NCI-H446 (cell line): ENCODE measurements around the gene IL36RN.
"Not testable (repeated sequence)": the region's sequence is repeated elsewhere in the genome, so short reads cannot be mapped to it uniquely, and the experiment has no call there.

Experiments used
- DNase-seq, 2 experiments: peaks; one replicate each; lab custom pipeline; 2025; lab: John Stamatoyannopoulos, UW

The IL36RN gene

GRCh38 chr2:113075030-113075429 lies 16.0 kb downstream of the IL36RN start:
- DNase-seq, result no peak

- no peak for DNase-seq
Observed at GRCh38 chr2:113075600-113075999, 16.6 kb downstream of the IL36RN start.

- DNase-seq, result no peak
Observed at GRCh38 chr2:113076954-113077669, 18.1 kb downstream of the IL36RN start.

GRCh38 chr2:113077921-113078320 lies 18.9 kb downstream of the IL36RN start:
- DNase-seq, result no peak

- no peak for DNase-seq
Observed at GRCh38 chr2:113078350-113078839, 19.4 kb downstream of the IL36RN start.

- DNase-seq, result no peak
Observed at GRCh38 chr2:113079131-113079530, 20.1 kb downstream of the IL36RN start.

GRCh38 chr2:113080134-113080533 lies 21.1 kb downstream of the IL36RN start:
- peak; percentile 3 to 10 for DNase-seq

GRCh38 chr2:113081488-113082210 lies 22.7 kb downstream of the IL36RN start:
- no peak for DNase-seq

- no peak for DNase-seq
Observed at GRCh38 chr2:113083296-113083695, 24.3 kb downstream of the IL36RN start.

- DNase-seq, result no peak
Observed at GRCh38 chr2:113084249-113085000, 25.4 kb downstream of the IL36RN start.

GRCh38 chr2:113085542-113085941 lies 26.5 kb downstream of the IL36RN start:
- DNase-seq, result no peak

GRCh38 chr2:113088213-113088992 lies 29.4 kb downstream of the IL36RN start:
- no peak for DNase-seq

- DNase-seq, result no peak
Observed at GRCh38 chr2:113089916-113090315, 30.9 kb downstream of the IL36RN start.

- DNase-seq, result no peak
Observed at GRCh38 chr2:113091231-113091896, 32.4 kb downstream of the IL36RN start.

- no peak for DNase-seq
Observed at GRCh38 chr2:113092864-113093612, 34.0 kb downstream of the IL36RN start.

- DNase-seq, result no peak
Observed at GRCh38 chr2:113093613-113093977, 34.6 kb downstream of the IL36RN start.

- not testable (repeated sequence) for DNase-seq
Observed at GRCh38 chr2:113096306-113096705, 37.3 kb downstream of the IL36RN start.

- DNase-seq, result not testable (repeated sequence)
Observed at GRCh38 chr2:113096842-113097618, 38.0 kb downstream of the IL36RN start.

- no peak for DNase-seq
Observed at GRCh38 chr2:113098041-113098440, 39.0 kb downstream of the IL36RN start.

- no peak for DNase-seq
Observed at GRCh38 chr2:113098532-113098931, 39.5 kb downstream of the IL36RN start.
